NCI-H2196 (cell line): Measurements from ENCODE around the gene MEIKIN.

Experiments used
- DNase-seq: peaks from one replicate; lab custom pipeline; 2025; ENCODE audit not compliant: unreplicated experiment; lab: John Stamatoyannopoulos, UW

Gene MEIKIN, protein sequence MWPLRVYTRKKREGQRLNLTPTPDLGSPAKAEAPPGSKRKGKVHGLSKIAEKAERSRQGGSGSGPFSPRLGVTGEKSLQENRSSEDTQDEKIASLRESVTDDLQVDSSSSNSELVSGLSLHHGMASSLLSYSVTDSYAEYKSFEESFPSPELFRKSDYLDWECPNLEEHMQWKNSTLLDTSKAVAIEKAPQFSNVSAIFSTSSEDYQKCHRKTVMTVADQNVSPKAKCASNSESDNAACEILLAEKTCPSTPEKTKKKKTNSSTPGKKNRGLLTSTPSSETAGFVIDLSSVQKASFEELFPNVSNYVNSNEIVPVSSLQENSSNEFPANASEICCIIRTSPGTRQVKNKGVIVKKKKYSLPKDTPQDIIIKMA

DNA sequence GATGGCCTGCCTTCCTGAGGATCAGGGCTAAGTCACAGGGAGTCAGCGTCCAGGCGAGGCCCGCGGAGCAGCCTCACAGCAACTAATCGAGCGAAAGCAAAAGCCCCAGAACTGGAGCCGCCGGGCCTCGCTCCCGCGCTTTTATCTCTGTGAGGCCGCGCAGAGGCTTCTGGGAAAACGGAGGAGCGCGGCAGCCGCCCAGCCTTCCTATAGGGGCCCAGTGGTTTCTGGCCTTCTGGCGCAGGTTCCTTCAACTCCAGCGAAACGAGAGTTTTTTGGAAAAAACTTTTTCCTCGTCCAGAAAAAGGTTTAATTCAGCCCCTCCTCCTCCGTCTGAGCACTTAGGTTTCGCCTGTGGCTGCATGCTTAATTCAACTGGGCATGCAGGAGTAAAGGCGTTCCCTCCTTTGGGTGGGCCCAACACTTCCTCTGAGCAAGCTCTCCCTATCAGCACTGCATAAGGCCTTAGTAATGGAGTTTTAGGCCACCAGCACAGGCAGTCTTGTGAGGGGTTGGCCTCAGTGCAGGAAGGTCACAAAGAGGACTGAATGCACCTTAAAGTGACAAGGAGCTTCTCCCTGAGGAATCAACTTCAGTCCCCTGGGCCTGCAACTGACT is at the start of gene MEIKIN:
Gene MEIKIN, minus strand, starts transcription at position 113 of the 618 bp plus-strand sequence. CDS start 158 bp downstream, outside the sequence.
- DNase-seq, result no peak

DNA sequence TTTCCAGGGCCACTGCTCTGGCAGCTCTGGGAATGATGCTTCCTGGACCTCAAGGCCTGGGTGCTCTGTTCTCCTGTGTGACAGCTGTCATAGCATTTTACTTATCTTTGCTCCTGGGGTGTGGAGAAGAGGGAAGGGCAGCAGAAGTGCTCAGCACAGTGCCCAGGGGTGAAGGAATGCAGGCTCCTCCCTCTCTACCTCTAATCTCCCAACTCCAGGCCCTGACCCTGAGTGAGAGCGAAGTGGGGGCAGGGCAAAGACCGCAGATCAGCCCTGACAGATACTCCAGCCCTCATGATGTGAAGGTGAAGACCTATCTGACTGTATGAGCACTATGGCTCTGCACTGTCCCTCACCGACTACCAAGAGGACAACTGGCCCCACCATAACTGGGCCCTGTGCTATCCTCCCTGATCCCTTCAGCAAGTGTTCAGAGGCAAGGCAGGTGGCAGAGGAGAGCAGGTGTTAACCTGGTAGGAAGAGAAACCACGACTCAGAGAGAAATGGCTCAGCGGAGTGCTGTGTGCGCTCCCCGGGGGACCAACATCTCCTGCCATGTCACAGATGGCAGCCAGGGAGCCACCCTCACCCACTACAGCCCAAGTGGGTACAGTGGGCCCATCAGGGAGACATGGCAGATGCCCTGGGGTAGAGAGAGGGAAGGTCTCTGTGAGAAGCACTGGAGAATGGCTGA is 49.2 kb upstream of the MEIKIN start:
- no peak for DNase-seq

GRCh38 chr5:131994090-131994489 is 48.6 kb upstream of the MEIKIN start:
- DNase-seq, result no peak

DNA sequence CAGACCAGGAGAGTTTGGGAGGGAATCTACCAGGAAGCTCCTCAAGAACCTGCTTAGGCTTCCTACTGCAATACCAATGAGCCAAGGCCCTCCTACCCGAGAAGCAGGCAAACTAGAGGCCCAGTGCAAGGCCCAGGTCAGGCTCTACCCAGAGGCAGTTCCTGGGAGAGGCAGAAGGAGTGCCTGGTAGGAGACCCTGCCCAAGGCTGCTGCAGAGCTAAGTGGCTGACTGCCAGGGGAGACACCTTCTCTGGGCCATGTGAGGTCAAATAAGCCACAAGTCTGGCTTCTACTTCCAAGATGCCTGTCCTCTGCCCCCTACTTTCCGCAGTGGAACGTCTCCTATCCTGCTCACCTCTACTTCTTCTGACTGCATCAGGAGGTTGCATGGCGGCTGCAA is 48.2 kb upstream of the MEIKIN start:
- DNase-seq, result no peak

- DNase-seq, result no peak
These were observed 46.9 kb upstream of the MEIKIN start for GRCh38 chr5:131992370-131992769.

GRCh38 chr5:131991593-131992324 is 46.3 kb upstream of the MEIKIN start:
- no peak for DNase-seq

- no peak for DNase-seq
These were observed 45.3 kb upstream of the MEIKIN start for GRCh38 chr5:131990716-131991115.

GRCh38 chr5:131988601-131989000 is 43.1 kb upstream of the MEIKIN start:
- DNase-seq, result no peak

DNA sequence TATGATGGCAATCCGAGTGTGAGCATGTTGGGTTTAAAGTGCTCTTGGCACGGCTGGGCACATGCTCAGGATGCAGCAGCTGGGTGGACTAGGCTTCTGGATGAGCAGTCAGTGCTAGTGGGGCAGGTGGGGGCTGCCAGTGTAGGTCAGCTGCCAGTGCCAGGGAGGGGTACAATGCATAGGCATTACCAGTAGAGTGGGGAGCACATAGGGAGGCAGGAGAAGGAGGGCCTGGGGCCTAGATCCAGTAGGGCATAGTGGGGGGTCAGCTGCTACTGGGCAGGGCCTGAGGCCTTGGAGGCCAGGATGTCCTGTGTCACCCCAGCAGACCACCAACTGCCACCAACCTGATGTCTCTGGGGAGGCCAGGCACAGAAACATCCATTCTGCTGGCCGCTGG is 41.8 kb upstream of the MEIKIN start:
- no peak for DNase-seq

DNA sequence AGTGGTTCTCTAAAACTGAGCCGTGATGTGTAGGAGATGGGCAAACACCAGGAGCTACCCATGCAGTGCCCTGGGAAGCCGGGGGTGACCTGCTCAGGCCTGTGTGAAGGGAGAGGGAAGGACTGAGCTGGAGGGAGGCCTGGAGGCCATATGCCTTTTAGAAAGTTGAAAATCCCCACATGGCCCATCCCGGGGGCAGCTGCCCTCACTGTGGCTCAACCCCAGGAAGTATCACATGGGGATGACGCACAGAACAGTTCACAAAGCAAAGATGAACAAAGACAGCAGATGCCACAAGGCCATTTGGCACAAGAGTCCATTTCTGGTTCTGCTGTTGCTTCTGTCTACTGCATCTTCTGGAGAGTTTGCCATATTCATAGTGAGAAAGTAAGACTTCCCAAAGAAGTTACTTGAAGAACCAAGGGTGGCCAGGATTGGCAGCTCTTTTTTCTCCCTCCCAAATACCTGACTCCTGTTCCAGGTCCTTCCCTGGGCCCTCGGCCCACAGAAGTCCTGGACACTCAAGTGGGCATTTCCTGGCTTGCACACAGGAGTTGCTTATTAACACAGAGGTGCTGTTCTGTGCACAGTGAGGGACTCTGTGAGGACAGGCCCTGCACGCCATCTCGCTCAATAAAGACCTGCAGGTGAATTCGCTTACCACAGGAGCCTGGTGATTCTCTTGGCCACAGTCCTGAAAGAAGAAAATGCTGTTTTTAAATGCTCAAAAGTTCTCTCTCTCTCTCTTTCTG is 40.9 kb upstream of the MEIKIN start:
- no peak for DNase-seq

- no peak for DNase-seq
These were observed 39.6 kb upstream of the MEIKIN start for GRCh38 chr5:131984956-131985665.

- DNase-seq, result no peak
These were observed 37.8 kb upstream of the MEIKIN start for GRCh38 chr5:131983244-131983771.

GRCh38 chr5:131981516-131981915 is 36.1 kb upstream of the MEIKIN start:
- DNase-seq, result no peak

DNA sequence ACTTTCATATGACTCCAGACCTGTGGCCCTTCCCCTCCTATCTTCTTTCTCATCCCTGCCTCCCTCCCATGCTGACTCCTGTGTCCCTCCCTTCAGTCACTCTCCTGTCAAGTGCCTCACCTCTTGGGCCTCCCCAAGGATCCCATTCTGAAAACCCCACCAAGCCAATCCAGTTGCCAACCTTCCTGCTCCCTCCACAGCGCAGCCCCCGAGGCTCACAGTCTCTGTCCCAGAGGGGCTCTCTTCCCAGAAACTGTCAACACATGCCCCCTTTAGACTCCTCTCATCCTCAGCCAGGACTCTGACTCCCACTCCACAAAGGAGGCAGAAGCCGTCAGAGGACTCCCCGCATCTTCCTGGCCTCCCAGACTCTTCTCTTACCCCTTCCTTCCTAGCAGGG is 35.2 kb upstream of the MEIKIN start:
- DNase-seq, result no peak

DNA sequence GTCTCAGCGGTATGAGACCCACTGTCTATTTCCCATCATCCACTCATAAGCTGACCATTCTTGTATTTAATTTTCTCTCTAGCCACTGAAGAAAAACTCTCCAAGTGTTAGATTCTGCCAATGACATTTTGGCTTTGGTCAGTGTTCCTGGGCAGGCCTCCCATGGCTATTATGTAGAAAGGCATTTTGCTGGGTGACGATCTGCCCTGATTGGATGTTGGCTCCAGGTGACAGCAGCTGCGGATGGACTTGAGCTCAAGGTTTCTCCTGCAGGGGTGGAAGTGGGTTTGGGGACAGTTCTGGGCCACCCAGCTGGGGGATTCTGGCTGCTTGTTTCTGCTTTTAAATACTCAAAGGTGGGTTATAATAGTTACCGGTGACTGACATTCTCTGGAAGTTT is 34.4 kb upstream of the MEIKIN start:
- no peak for DNase-seq

GRCh38 chr5:131977212-131977604 is 31.7 kb upstream of the MEIKIN start:
- no peak for DNase-seq

DNA sequence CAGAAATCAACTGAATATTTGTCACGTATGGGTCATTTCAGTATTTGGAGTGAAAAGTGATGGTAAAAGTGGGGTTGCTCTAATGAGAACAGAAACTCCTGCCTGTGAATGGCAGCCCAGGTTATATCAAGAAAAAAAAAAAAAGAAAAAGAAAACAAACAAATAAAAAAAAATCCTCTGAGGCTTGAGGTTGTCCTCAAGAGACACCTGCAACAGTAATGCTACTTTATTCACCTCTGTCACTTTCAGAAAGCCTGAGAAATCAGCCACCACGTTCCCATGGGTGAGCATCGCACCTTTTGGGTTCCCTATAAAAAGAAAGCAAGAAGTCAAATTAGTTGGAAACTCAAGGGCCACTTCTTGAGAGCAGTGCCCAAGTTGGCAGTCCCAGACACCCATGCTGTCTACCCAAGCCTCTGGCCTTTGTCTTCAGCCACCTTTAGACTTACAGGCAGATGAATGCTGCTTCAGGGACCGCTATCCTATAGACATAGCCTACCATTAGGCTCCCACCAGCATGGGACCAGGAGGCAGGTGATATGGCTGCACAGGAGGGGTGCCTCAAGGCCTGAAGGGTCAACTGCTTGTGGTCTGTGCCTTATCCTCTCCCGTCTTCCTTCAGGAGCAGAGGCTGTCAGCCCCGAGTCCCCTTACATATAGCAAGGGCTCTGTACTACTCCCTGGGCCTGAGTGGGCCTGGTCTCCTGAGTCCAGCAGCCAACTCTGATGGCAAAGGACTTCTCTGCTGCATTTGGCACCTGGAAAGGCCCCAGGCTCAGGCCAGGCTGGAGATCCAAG is 31.1 kb upstream of the MEIKIN start:
- no peak for DNase-seq

- no peak for DNase-seq
These were observed 29.7 kb upstream of the MEIKIN start for GRCh38 chr5:131974956-131975726.
